HepG2 (cell line): ENCODE data around the gene RBBP6. TPM values are rescaled to one million over a fixed set of nuclear protein-coding genes. Genes with fewer than 3 reads are reported as not detected.

Source experiments
- CEBPG ChIP-seq: IDR thresholded peaks from 2 replicates; pipeline ENCODE4 v1.6.1; 2016
- HIVEP1 ChIP-seq: sonication (generic); formaldehyde crosslinking; IDR thresholded peaks from 2 replicates; pipeline ENCODE4 v1.4.0; 2020; ENCODE audit warnings: mild to moderate bottlenecking, missing genetic modification reagents
- HNF4G ChIP-seq, 2 experiments: sonication (generic) in 1 of 2; formaldehyde crosslinking in 1 of 2; IDR thresholded peaks; 2 replicates each; pipeline versions ENCODE4 v1.4.0 to v1.6.1; 2011 to 2020; ENCODE audit warnings: borderline replicate concordance in 2 of 2, low read depth in 2 of 2, mild to moderate bottlenecking in 2 of 2, low read length in 1 of 2, missing genetic modification reagents in 1 of 2, moderate library complexity in 1 of 2
- HOXA3 ChIP-seq: sonication (generic); formaldehyde crosslinking; IDR thresholded peaks from 2 replicates; pipeline ENCODE4 v1.5.0; 2020; ENCODE audit warnings: missing genetic modification reagents
- KDM2A ChIP-seq: sonication (generic); formaldehyde crosslinking; IDR thresholded peaks from 2 replicates; pipeline ENCODE4 v1.4.0; 2020; ENCODE audit warnings: low read depth, missing genetic modification reagents, borderline replicate concordance
- MEF2D ChIP-seq: sonication (generic); formaldehyde crosslinking; IDR thresholded peaks from 2 replicates; pipeline ENCODE4 v1.5.1; 2020; ENCODE audit warnings: mild to moderate bottlenecking, missing genetic modification reagents
- NR2F1 ChIP-seq, 2 experiments: fragments of 450-650 bp in 1 of 2; formaldehyde crosslinking in 1 of 2; IDR thresholded peaks; 2 replicates each; pipeline versions ENCODE4 v1.5.0 to v1.6.1; 2016 to 2020; ENCODE audit warnings: mild to moderate bottlenecking in 1 of 2, missing compliant biosample characterization in 1 of 2, missing genetic modification reagents in 1 of 2, moderate library complexity in 1 of 2
- NR2F6 ChIP-seq, 2 experiments: IDR thresholded peaks; 2 replicates each; pipeline ENCODE4 v1.6.1; 2016; ENCODE audit warnings: antibody characterized with exemption in 1 of 2, mild to moderate bottlenecking in 1 of 2
- PHF21A ChIP-seq: sonication (generic); formaldehyde crosslinking; IDR thresholded peaks from 2 replicates; pipeline ENCODE4 v1.5.0; 2020; ENCODE audit warnings: mild to moderate bottlenecking, missing genetic modification reagents
- SALL1 ChIP-seq: sonication (generic); formaldehyde crosslinking; IDR thresholded peaks from 2 replicates; pipeline ENCODE4 v1.8.0; 2022; ENCODE audit warnings: mild to moderate bottlenecking, missing genetic modification reagents
- SPEN ChIP-seq: sonication (generic); formaldehyde crosslinking; IDR thresholded peaks from 2 replicates; pipeline ENCODE4 v1.5.1; 2020; ENCODE audit warnings: low read depth, mild to moderate bottlenecking, missing genetic modification reagents
- TBL1XR1 ChIP-seq: fragments of 150-350 bp; IDR thresholded peaks from 2 replicates; pipeline ENCODE4 v1.6.1; 2014; ENCODE audit warnings: borderline replicate concordance, low read length; ENCODE audit not compliant: partially characterized antibody
- ZBTB42 ChIP-seq: sonication (generic); formaldehyde crosslinking; IDR thresholded peaks from 2 replicates; pipeline ENCODE4 v1.5.0; 2020; ENCODE audit warnings: mild to moderate bottlenecking, missing genetic modification reagents
- ZFP90 ChIP-seq: sonication (generic); formaldehyde crosslinking; IDR thresholded peaks from 2 replicates; pipeline ENCODE4 v1.8.0; 2022; ENCODE audit warnings: missing genetic modification reagents, mild to moderate bottlenecking, inconsistent platforms, borderline replicate concordance
- ZMAT3 ChIP-seq: sonication (generic); formaldehyde crosslinking; conservative IDR thresholded peaks from 2 replicates; pipeline ENCODE4 v1.7.0; 2021; ENCODE audit warnings: missing genetic modification reagents
- ZNF121 ChIP-seq: sonication (generic); formaldehyde crosslinking; IDR thresholded peaks from 2 replicates; pipeline ENCODE4 v1.5.0; 2020; ENCODE audit warnings: mild to moderate bottlenecking, missing genetic modification reagents
- ZNF430 ChIP-seq: sonication (generic); formaldehyde crosslinking; IDR thresholded peaks from 2 replicates; pipeline ENCODE4 v1.9.0; 2021; ENCODE audit warnings: mild to moderate bottlenecking, missing genetic modification reagents
- ZNF460 ChIP-seq: sonication (generic); formaldehyde crosslinking; IDR thresholded peaks from 2 replicates; pipeline ENCODE4 v1.5.1; 2020; ENCODE audit warnings: missing genetic modification reagents, mild to moderate bottlenecking, borderline replicate concordance
- ZNF550 ChIP-seq: sonication (generic); formaldehyde crosslinking; IDR thresholded peaks from 2 replicates; pipeline ENCODE4 v1.4.0; 2020; ENCODE audit warnings: mild to moderate bottlenecking, missing genetic modification reagents, borderline replicate concordance
- ZNF564 ChIP-seq: sonication (generic); formaldehyde crosslinking; IDR thresholded peaks from 2 replicates; pipeline ENCODE4 v1.8.1; 2023; ENCODE audit warnings: mild to moderate bottlenecking, missing genetic modification reagents
- ZNF747 ChIP-seq: sonication (generic); formaldehyde crosslinking; IDR thresholded peaks from 2 replicates; pipeline ENCODE4 v1.8.1; 2023; ENCODE audit warnings: missing genetic modification reagents, mild to moderate bottlenecking, borderline replicate concordance
- ZSCAN21 ChIP-seq: sonication (generic); formaldehyde crosslinking; IDR thresholded peaks from 2 replicates; pipeline ENCODE4 v1.8.0; 2022; ENCODE audit warnings: mild to moderate bottlenecking, missing genetic modification reagents, moderate library complexity, borderline replicate concordance
- polyA plus RNA-seq, 8 experiments: library from polyadenylated mRNA; depleted of rRNA in 3 of 8; stranded (reverse) in 7 of 8; unstranded in 1 of 8; fragments of >200 nt; fragmentation: Illumina TruSeq in 4 of 8; extraction: Trizol in 4 of 8; gene quantifications; 2 replicates each; pipeline versions ENCODE4 v1.2.1 to v1.2.3, GENCODE V29; 2011 to 2016; ENCODE audit warnings: low read depth in 4 of 8, missing spikeins in 1 of 8, mixed read lengths in 1 of 8; ENCODE audit not compliant: insufficient read depth in 1 of 8
- total RNA-seq, 5 experiments: library from RNA; depleted of rRNA; stranded (reverse); fragments of >200 nt; fragmentation: Illumina TruSeq; extraction: Trizol; gene quantifications; 2 replicates each; pipeline ENCODE4 v1.2.3, GENCODE V29; 2016; ENCODE audit warnings: low read depth in 1 of 5
- TF ChIP-seq, protein P1 (sequence below): sonication (generic); formaldehyde crosslinking; IDR thresholded peaks from 2 replicates; pipeline ENCODE4 v1.8.0; 2022; ENCODE audit warnings: mild to moderate bottlenecking, missing genetic modification reagents, moderate library complexity

The RBBP6 gene
- total and polyA plus RNA-seq, 2 of the 13 experiments (the other 11 are each of a cell fraction or from before 2014, with no cell fraction given), result 37.1 to 70.9 TPM

DNA sequence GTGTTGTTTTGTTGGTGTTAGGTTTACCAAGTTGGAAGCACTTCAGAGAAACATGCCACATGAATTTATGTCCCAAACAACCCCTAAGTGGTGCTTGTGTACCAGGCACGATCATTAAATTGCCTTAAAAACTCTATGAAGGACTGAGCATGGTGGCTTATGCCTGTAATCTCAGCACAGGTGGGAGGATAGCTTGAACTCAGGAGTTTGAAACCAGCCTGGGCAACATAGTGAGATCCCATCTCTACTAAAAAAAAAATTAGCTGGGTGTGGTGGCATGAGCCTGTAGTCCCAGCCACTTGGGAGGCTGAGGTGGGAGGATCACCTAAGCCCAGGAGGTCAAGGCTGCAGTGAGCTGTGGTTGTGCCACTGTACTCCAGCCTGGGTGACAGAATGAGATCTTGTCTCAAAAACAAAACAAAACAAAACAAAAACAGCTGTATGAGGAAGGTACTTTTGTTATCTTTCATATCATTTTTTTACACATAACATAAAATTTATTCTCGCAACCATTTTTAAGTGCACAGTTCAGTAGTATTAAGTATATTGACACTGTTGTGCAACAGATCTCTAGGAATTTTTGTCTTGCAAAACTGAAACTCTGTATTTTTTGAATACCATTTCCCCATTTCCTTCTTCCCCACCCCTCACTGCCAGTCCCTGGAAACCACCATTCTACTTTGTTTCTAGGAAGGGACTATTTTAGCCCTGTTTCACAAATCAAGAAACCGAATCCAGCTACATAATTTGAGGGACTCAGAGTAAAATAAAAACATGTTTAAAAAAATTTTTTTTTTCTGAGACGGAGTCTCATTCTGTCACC lies 14.3 kb upstream of the RBBP6 start (continued):
- TF ChIP-seq, protein P1, sequence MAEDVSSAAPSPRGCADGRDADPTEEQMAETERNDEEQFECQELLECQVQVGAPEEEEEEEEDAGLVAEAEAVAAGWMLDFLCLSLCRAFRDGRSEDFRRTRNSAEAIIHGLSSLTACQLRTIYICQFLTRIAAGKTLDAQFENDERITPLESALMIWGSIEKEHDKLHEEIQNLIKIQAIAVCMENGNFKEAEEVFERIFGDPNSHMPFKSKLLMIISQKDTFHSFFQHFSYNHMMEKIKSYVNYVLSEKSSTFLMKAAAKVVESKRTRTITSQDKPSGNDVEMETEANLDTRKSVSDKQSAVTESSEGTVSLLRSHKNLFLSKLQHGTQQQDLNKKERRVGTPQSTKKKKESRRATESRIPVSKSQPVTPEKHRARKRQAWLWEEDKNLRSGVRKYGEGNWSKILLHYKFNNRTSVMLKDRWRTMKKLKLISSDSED (CRISPR knock-in tag), result no peak
- TF ChIP-seq ZNF564 (CRISPR knock-in tag) (no peak), NR2F1 (CRISPR knock-in tag; IDR thresholded peaks at IDR 0.05) (peak in 1 of 2 experiments; percentile 52; a peak in 2 of 4 replicates), PHF21A (CRISPR knock-in tag) (no peak), TBL1XR1 (peak; percentile 81), ZNF550 (no peak), ZSCAN21 (CRISPR knock-in tag) (no peak), MEF2D (CRISPR knock-in tag) (no peak), KDM2A (CRISPR knock-in tag) (no peak), ZNF747 (CRISPR knock-in tag) (no peak), HNF4G (IDR thresholded peaks at IDR 0.05; ENCODE audit: borderline replicate concordance, low read depth, low read length) (no peak), HNF4G (CRISPR knock-in tag; IDR thresholded peaks at IDR 0.05; ENCODE audit: borderline replicate concordance, low read depth) (no peak), NR2F6 (IDR thresholded peaks at IDR 0.05) (peak; percentile 46), NR2F6 (CRISPR knock-in tag; IDR thresholded peaks at IDR 0.05) (0 out of 2 replicates have a peak, but pooled peaks have one; percentile 26), SPEN (CRISPR knock-in tag) (no peak), HOXA3 (no peak), ZNF121 (peak; percentile 89), ZFP90 (no peak), ZNF430 (CRISPR knock-in tag) (0 out of 2 replicates have a peak, but pooled peaks have one; percentile 38), SALL1 (CRISPR knock-in tag) (peak; percentile 24; the same call in 1 of the 2 replicates), ZBTB42 (CRISPR knock-in tag) (no peak), CEBPG (CRISPR knock-in tag) (peak; percentile 74), ZMAT3 (CRISPR knock-in tag) (no peak), HIVEP1 (CRISPR knock-in tag) (no peak), ZNF460 (CRISPR knock-in tag) (peak; percentile 76; the same call in 1 of the 2 replicates)
